Osteoblast (primary cell): ENCODE measurements around the gene MAD1L1. TPM values are rescaled to one million over a fixed set of nuclear protein-coding genes. Genes with fewer than 3 reads are reported as not detected.

ENCODE experiments used
- DNase-seq: peaks from one replicate; pipeline ENCODE4 v3.0.0; 2011; ENCODE audit warnings: low spot score, mixed read lengths; ENCODE audit not compliant: insufficient read length; ENCODE audit errors: missing footprints
- H2AFZ ChIP-seq: 2 replicates; pipeline ENCODE4 v1.6.0; 2011; ENCODE audit warnings: mild to moderate bottlenecking, low read length
- H3K27ac ChIP-seq: 2 replicates; pipeline ENCODE4 v1.5.1; 2011; ENCODE audit warnings: mild to moderate bottlenecking, low read depth, low read length, moderate library complexity
- H3K27me3 ChIP-seq: 2 replicates; pipeline ENCODE4 v1.6.0; 2012; ENCODE audit warnings: mild to moderate bottlenecking, control low read depth, inconsistent platforms, low read length, moderate library complexity; ENCODE audit not compliant: insufficient read depth
- H3K36me3 ChIP-seq: 2 replicates; pipeline ENCODE4 v1.5.1; 2011; ENCODE audit warnings: mild to moderate bottlenecking, low read length, control low read depth, moderate library complexity; ENCODE audit not compliant: insufficient read depth
- H3K4me1 ChIP-seq: 2 replicates; pipeline ENCODE4 v1.5.1; 2011; ENCODE audit warnings: mild to moderate bottlenecking, low read length, control low read depth, moderate library complexity; ENCODE audit not compliant: insufficient read depth
- H3K4me2 ChIP-seq: 2 replicates; pipeline ENCODE4 v1.6.0; 2011; ENCODE audit warnings: mild to moderate bottlenecking, low read length; ENCODE audit not compliant: insufficient read depth
- H3K4me3 ChIP-seq: fragments of 200-600 bp; sonication (generic); 3 replicates; pipeline ENCODE4 v1.5.1; 2012; ENCODE audit warnings: mild to moderate bottlenecking, low read length, inconsistent platforms; ENCODE audit not compliant: insufficient read depth
- H3K79me2 ChIP-seq: 2 replicates; pipeline ENCODE4 v1.6.0; 2012; ENCODE audit warnings: mild to moderate bottlenecking, low read length, control low read depth, inconsistent platforms; ENCODE audit not compliant: insufficient read depth
- H3K9me3 ChIP-seq: 2 replicates; pipeline ENCODE4 v1.5.1; 2011; ENCODE audit warnings: low read depth, low read length, control low read depth
- H4K20me1 ChIP-seq: 2 replicates; pipeline ENCODE4 v1.6.0; 2012; ENCODE audit warnings: mild to moderate bottlenecking, low read length, control low read depth; ENCODE audit not compliant: insufficient read depth
- CTCF ChIP-seq: IDR thresholded peaks from 2 replicates; pipeline ENCODE4 v1.5.1; 2011; ENCODE audit warnings: mild to moderate bottlenecking, low read depth, low read length, moderate library complexity; ENCODE audit errors: extremely low read depth
- total RNA-seq: library from RNA; depleted of rRNA; stranded (reverse); fragments of >200 nt; gene quantifications from 2 replicates; pipeline ENCODE4 v1.2.3, GENCODE V29; 2012

The MAD1L1 gene
- total RNA-seq, 1 donor: 66.2 TPM

- Histone ChIP-seq H3K4me1 (no peaks in the 10 kb centered on the region), H3K4me2 (no peak overlapping the region), H3K9me3 (no peaks in the 10 kb centered on the region), H2AFZ (no peak overlapping the region), H3K36me3 (peaks cover 2% of the 10 kb centered on the region), H3K27ac (no peak overlapping the region), H3K79me2 (peaks cover 7% of the 10 kb centered on the region), H3K27me3 (no peaks in the 10 kb centered on the region), H4K20me1 (no peaks in the 10 kb centered on the region), H3K4me3 (no peak overlapping the region)
- no peak for TF ChIP-seq CTCF
- no peak for DNase-seq
These were observed 47.0 kb downstream of the MAD1L1 start for GRCh38 chr7:2185715-2186114.

GRCh38 chr7:2182461-2182860 is 50.3 kb downstream of the MAD1L1 start:
- Histone ChIP-seq H3K4me3 (no peak overlapping the region), H3K27ac (no peak overlapping the region), H3K9me3 (no peaks in the 10 kb centered on the region), H4K20me1 (no peaks in the 10 kb centered on the region), H3K4me2 (no peak overlapping the region), H3K27me3 (no peaks in the 10 kb centered on the region), H3K4me1 (no peaks in the 10 kb centered on the region), H3K79me2 (no peaks in the 10 kb centered on the region), H2AFZ (no peak overlapping the region), H3K36me3 (no peaks in the 10 kb centered on the region)
- no peak for DNase-seq
- no peak for TF ChIP-seq CTCF

- Histone ChIP-seq H3K9me3 (no peaks in the 10 kb centered on the region), H2AFZ (no peak overlapping the region), H3K79me2 (no peaks in the 10 kb centered on the region), H3K4me1 (peaks cover under 1% of the 10 kb centered on the region), H3K27ac (no peak overlapping the region), H3K27me3 (no peaks in the 10 kb centered on the region), H3K4me2 (no peak overlapping the region), H4K20me1 (no peaks in the 10 kb centered on the region), H3K4me3 (no peak overlapping the region), H3K36me3 (no peaks in the 10 kb centered on the region)
- DNase-seq: no peak
- no peak for TF ChIP-seq CTCF
These were observed 51.5 kb downstream of the MAD1L1 start for GRCh38 chr7:2181077-2181854.

GRCh38 chr7:2180081-2180480 is 52.7 kb downstream of the MAD1L1 start:
- no peak overlapping the region for H3K4me2 ChIP-seq
- DNase-seq: no peak
- H2AFZ ChIP-seq: no peak overlapping the region
- H3K79me2 ChIP-seq: no peaks in the 10 kb centered on the region
- no peak overlapping the region for H3K4me3 ChIP-seq
- no peaks in the 10 kb centered on the region for H3K27me3 ChIP-seq
- H3K4me1 ChIP-seq: peaks cover 12% of the 10 kb centered on the region
- H3K36me3 ChIP-seq: no peaks in the 10 kb centered on the region
- H4K20me1 ChIP-seq: no peaks in the 10 kb centered on the region
- TF ChIP-seq CTCF: no peak
- H3K9me3 ChIP-seq: no peaks in the 10 kb centered on the region
- no peak overlapping the region for H3K27ac ChIP-seq
